ENCODE measurements around the gene ULBP3. TPM values are rescaled to one million over a fixed set of nuclear protein-coding genes. Genes with fewer than 3 reads are reported as not detected.

Gene ULBP3
- total RNA-seq, 3 donors from 2014 or later, result 0.64 to 2.0 (median 0.73) TPM

DNA sequence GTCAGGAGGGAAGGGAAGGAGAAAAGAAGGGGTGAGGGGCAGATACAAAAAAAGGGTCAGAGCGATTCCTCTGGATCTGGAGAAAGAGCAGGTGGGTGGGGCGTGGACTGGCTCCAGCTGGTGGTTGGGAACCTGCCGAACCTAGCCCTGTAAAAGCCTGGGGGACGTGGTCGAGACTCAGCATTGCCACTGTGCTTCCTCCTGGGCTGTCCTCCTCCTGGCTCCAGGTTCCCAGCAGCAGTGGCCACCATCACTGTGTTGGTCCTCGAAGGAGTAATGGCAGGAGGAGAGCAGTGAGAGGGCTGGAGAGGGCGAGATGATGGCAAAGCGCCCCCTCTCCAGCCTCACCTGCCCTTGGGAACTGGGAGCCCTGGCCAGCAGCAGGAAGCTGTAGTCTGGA lies 40.1 kb downstream of the ULBP3 start:
- Histone ChIP-seq H3K36me3 (no peaks in the 10 kb centered on the region), H3K4me1 (peaks cover 3 to 7% of the 10 kb centered on the region in 2 donors), H3K27ac (no peak overlapping the region), H3K9me3 (no peaks in the 10 kb centered on the region), H3K4me3 (no peak overlapping the region), H3K27me3 (peaks cover 0 to 14% of the 10 kb centered on the region in 2 donors)
- TF ChIP-seq, protein P1, sequence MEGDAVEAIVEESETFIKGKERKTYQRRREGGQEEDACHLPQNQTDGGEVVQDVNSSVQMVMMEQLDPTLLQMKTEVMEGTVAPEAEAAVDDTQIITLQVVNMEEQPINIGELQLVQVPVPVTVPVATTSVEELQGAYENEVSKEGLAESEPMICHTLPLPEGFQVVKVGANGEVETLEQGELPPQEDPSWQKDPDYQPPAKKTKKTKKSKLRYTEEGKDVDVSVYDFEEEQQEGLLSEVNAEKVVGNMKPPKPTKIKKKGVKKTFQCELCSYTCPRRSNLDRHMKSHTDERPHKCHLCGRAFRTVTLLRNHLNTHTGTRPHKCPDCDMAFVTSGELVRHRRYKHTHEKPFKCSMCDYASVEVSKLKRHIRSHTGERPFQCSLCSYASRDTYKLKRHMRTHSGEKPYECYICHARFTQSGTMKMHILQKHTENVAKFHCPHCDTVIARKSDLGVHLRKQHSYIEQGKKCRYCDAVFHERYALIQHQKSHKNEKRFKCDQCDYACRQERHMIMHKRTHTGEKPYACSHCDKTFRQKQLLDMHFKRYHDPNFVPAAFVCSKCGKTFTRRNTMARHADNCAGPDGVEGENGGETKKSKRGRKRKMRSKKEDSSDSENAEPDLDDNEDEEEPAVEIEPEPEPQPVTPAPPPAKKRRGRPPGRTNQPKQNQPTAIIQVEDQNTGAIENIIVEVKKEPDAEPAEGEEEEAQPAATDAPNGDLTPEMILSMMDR (IDR thresholded peaks at IDR 0.05), result no peak
- no peak for TF ChIP-seq POLR2A (IDR thresholded peaks at IDR 0.05)
- no peak for TF ChIP-seq POLR2AphosphoS5 (IDR thresholded peaks at IDR 0.05)
- DNase-seq (ENCODE audit: low spot score in 2 of 2), result no peak
- intact Hi-C loops (cut with DNase I; ENCODE audit: low total_unique reads), result no loop called here

DNA sequence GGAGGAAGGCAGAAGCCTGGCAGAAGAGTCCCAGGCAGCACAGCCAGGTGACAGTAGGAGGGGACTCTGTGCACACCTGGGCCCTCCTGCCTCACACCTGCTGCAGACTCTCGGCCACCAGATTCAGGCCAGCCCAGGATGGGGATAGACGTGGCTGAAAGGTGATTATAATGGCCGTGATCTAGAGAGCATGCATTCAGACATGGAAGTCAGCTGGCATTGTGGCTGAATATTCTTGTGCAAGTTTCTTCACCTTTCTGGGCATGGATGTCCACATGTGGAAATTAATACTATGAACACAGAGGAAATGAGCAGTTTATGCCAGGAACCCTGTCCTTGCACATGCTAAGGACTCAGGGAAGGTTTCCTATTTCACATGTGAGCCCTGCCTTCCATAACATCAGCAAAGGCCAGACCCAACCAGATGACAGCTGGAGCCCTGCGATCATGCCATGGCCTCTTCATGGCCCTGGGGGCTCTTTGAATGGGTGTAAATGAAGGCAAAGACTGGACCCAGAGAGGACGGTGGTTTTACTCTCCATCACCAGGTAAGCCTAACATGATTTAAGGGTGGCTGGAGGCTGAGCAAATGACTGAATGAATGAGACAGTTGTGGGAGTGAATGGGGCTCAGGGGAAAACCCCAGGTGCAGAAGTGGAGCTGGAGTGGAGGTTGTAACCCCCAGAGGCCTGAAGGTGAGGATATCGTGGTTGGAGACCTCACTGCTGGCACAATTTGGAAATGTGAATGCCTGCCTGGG lies 40.9 kb downstream of the ULBP3 start:
- Histone ChIP-seq H3K36me3 (no peaks in the 10 kb centered on the region), H3K27ac (no peak overlapping the region), H3K27me3 (peaks cover 0 to 14% of the 10 kb centered on the region in 2 donors), H3K4me3 (no peak overlapping the region), H3K4me1 (peaks cover 3 to 7% of the 10 kb centered on the region in 2 donors), H3K9me3 (no peaks in the 10 kb centered on the region)
- DNase-seq (ENCODE audit: low spot score in 2 of 2), result no peak
- intact Hi-C loops (cut with DNase I; ENCODE audit: low total_unique reads), result no loop called here
- TF ChIP-seq, protein P1 (IDR thresholded peaks at IDR 0.05), result no peak
- TF ChIP-seq POLR2AphosphoS5 (IDR thresholded peaks at IDR 0.05) (no peak), POLR2A (IDR thresholded peaks at IDR 0.05) (no peak)

DNA sequence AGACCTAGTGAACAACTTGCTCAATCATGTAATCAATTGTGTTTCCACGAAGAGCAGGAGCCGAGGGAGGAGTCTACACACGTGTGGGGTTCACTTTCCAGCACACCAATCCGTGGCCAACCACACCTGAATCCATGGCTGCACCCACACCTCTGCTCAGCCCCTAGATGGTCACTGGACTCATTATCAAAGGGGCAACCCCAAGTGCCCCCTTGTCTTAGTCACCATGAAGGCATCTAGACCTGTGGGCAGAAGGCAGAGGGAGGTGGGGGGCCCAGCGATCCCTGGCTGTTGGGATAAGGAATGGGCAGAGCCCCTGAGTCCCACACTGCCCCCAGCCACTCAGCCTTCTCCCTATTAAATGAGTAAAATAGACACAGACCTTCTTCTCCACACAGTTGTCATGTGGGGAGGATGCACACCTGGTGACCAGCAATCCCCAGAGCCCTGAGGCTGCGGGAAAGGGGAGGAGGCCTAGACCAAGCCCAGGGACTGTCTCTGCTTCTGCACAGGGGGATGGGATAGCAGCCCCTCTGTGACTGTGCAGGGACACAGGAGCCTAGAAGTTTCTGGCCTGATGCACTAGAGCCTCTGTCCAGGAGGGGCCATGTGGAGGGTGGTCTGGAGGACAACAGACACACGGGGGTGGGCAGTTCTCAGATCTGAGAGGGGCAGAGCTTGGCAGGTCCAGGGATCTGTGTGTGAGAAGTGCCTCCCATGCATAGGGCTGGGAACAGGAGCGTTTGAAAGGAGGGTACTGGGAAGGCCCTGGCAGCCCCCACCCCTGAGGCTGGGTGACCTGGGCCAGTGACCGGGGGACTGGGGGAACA lies 41.7 kb downstream of the ULBP3 start:
- intact Hi-C loops (cut with DNase I; ENCODE audit: low total_unique reads), result no loop called here
- TF ChIP-seq, protein P1 (IDR thresholded peaks at IDR 0.05), result no peak
- no peak for TF ChIP-seq POLR2AphosphoS5 (IDR thresholded peaks at IDR 0.05)
- TF ChIP-seq POLR2A (IDR thresholded peaks at IDR 0.05), result no peak
- H3K27me3 ChIP-seq, result peaks cover 0 to 14% of the 10 kb centered on the region in 2 donors
- no peaks in the 10 kb centered on the region for H3K36me3 ChIP-seq
- H3K4me1 ChIP-seq, result peaks cover 3 to 7% of the 10 kb centered on the region in 2 donors
- no peak for DNase-seq (ENCODE audit: low spot score in 2 of 2)
- H3K9me3 ChIP-seq, result no peaks in the 10 kb centered on the region
- H3K4me3 ChIP-seq, result no peak overlapping the region
- H3K27ac ChIP-seq, result no peak overlapping the region

DNA sequence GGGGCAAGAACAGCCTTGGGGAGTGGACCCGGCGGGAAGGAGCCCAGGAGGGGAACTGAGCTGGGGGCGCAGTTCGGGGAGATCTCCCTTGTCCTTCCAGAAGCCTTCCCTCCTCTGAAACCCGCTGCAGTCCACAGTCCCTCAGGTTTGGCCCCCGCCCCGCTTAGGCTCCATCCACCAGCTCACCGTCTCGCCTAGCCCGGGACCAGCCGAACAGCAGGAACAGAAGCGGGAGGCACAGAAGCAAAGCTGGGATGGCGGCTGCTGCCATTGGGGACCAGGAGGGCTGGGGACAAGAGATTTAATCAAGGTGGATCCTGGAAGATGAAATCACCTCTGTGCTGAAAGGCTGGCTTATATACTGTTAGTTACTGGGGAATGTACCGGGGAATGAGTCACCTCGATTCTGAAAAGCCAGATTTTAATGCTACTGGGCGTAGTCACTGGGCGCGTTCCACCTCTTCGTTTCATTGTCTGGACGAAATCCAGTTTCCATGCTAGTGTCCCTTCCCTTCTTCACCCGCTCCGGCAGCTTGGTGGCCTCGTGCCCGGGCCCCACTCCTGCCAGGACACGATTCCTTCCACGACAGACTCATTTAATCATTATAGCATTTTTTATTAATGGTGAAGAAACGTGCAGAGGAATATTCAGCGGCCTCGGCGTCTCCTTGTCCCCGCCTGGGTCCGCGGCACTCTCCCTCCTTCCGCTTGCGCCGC lies 43.6 kb downstream of the ULBP3 start, which contains the start of gene RAET1L:
Gene RAET1L (minus strand): TSS at position 332 of the 717 bp plus-strand sequence. CDS start 61 bp downstream, at position 271.
- intact Hi-C loops (cut with DNase I; ENCODE audit: low total_unique reads), result no loop called here
- no peaks in the 10 kb centered on the region for H3K9me3 ChIP-seq
- H3K4me1 ChIP-seq, result peaks cover 3 to 7% of the 10 kb centered on the region in 2 donors
- H3K27me3 ChIP-seq, result peaks cover 0 to 14% of the 10 kb centered on the region in 2 donors
- DNase-seq (ENCODE audit: low spot score in 2 of 2), result peak in 1 of 2 donors; percentile 53
- TF ChIP-seq POLR2AphosphoS5 (IDR thresholded peaks at IDR 0.05), result no peak
- TF ChIP-seq, protein P1 (IDR thresholded peaks at IDR 0.05), result no peak
- no peak for TF ChIP-seq POLR2A (IDR thresholded peaks at IDR 0.05)
- no peaks in the 10 kb centered on the region for H3K36me3 ChIP-seq
- H3K4me3 ChIP-seq, result peak within 1 kb of the TSS; percentile 16 to 61 (median 33)
- no peak within 1 kb of the TSS for H3K27ac ChIP-seq
